ENCODE results near the gene KRTAP5-1. TPM values are rescaled to one million over a fixed set of nuclear protein-coding genes. Genes with fewer than 3 reads are reported as not detected.
"Not testable (repeated sequence)": the region's sequence is repeated elsewhere in the genome, so short reads cannot be mapped to it uniquely, and the experiment has no call there.

The KRTAP5-1 gene
- not detected for total RNA-seq

DNA sequence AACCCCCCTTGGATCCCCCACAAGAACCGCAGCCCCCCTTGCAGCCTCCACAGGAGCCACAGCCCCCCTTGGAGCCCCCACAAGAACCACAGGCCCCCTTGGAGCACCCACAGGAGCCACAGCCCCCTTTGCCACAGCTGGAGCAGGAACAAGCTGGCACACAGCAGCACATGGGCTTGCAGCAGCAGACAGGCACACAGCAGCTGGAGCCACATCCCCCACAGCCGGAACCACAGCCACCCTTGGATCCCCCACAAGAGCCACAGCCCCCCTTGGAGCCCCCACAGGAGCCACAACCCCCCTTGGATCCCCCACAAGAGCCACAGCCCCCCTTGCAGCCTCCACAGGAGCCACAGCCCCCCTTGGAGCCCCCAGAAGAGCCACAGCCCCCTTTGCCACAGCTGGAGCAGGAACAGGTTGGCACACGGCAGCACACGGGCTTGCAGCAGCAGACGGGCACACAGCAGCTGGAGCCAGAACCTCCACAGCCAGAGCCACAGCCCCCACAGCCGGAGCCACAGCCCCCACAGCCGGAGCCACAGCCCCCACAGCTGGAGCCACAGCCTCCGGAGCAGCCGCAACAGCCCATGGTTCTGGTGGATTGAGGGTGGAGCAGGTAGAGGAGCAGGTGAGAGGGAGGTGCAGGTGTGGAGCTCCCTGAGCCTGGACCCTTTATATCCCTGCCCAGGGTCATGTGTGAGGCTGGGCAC is at the start of gene KRTAP5-1:
TSS of gene KRTAP5-1 (minus strand) at position 623 of the 710 bp plus-strand sequence. CDS start at position 589, 34 bp downstream.
- peaks cover 22% of the 10 kb centered on the region for H3K4me1 Mint-ChIP-seq
- H3K4me3 Mint-ChIP-seq; H3K27ac Mint-ChIP-seq; H3K36me3 Mint-ChIP-seq (ENCODE audit: low read depth); DNase-seq; H3K27me3 Mint-ChIP-seq; CTCF ChIA-PET; H3K9me3 Mint-ChIP-seq: not testable (repeated sequence)
- POLR2A ChIA-PET: interaction anchor here (0.7 kb wide), 1 partner anchor 10 kb away, joined by 3 read pairs; no protein-coding TSS in a partner anchor

DNA sequence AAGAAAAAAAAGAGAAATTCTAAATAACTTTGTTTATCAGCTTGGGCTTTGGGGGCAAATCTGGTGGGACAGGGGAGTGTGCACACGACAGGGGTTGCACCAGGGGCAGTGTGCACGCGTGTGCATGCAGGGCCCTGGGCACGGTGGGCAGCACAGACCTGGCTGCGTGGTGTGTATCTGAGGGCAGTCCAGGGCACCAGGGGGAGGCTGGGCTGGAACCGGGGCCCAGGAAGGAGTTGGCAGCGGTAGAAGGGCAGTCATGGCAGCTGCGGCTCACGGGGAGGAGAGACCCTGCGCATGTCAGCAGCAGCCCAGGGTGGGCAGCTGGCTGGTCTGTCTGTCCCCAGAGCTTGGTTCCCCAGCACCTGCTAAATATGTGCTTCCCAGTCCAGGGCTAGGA is 48.8 kb upstream of the KRTAP5-1 start:
- no peaks in the 10 kb centered on the region for H3K36me3 Mint-ChIP-seq (ENCODE audit: low read depth)
- POLR2A ChIA-PET: no interaction called here
- peaks cover 1% of the 10 kb centered on the region for H3K4me1 Mint-ChIP-seq
- CTCF ChIA-PET: interaction anchor here (1.3 to 2.3 kb wide), 4 partner anchors 10 to 60 kb away, joined by 3 to 9 read pairs (median 4); no protein-coding TSS in a partner anchor
- no peak for DNase-seq
- H3K27ac Mint-ChIP-seq: no peak overlapping the region
- H3K4me3 Mint-ChIP-seq: no peak overlapping the region
- peaks cover 19% of the 10 kb centered on the region for H3K27me3 Mint-ChIP-seq
- H3K9me3 Mint-ChIP-seq: no peaks in the 10 kb centered on the region

- H3K27me3 Mint-ChIP-seq: peaks cover 23% of the 10 kb centered on the region
- H3K27ac Mint-ChIP-seq: no peak overlapping the region
- DNase-seq: no peak
- no peaks in the 10 kb centered on the region for H3K36me3 Mint-ChIP-seq (ENCODE audit: low read depth)
- H3K4me1 Mint-ChIP-seq: peaks cover 2% of the 10 kb centered on the region
- ChIA-PET CTCF (interaction anchor here (1.0 to 2.2 kb wide), 2 partner anchors 21 to 200 kb away, joined by 4 to 9 read pairs; no protein-coding TSS in a partner anchor), POLR2A (no interaction called here)
- no peaks in the 10 kb centered on the region for H3K9me3 Mint-ChIP-seq
- H3K4me3 Mint-ChIP-seq: no peak overlapping the region
These were observed 47.1 kb upstream of the KRTAP5-1 start for GRCh38 chr11:1632053-1632714.

GRCh38 chr11:1631066-1631568 is 46.0 kb upstream of the KRTAP5-1 start:
- Mint-ChIP-seq H3K9me3 (no peaks in the 10 kb centered on the region), H3K4me1 (peaks cover 2% of the 10 kb centered on the region), H3K27me3 (peaks cover 24% of the 10 kb centered on the region), H3K27ac (no peak overlapping the region), H3K4me3 (no peak overlapping the region), H3K36me3 (ENCODE audit: low read depth) (no peaks in the 10 kb centered on the region)
- POLR2A ChIA-PET: no interaction called here
- CTCF ChIA-PET: interaction anchor here (0.9 to 2.2 kb wide), 4 partner anchors 22 to 202 kb away, joined by 3 to 9 read pairs (median 4); no protein-coding TSS in a partner anchor
- no peak for DNase-seq

DNA sequence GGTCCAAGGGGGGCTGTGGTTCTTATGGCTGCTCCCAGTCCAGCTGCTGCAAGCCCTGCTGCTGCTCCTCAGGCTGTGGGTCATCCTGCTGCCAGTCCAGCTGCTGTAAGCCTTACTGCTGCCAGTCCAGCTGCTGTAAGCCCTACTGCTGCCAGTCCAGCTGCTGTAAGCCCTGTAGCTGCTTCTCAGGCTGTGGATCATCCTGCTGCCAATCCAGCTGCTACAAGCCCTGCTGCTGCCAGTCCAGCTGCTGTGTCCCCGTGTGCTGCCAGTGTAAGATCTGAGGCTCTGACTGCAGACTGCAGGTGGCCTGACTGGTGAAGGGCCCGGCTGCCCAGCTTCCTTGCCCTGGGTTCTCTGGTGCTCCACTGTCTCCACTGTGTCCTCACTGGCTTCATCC is 45.2 kb upstream of the KRTAP5-1 start:
- no peak overlapping the region for H3K4me3 Mint-ChIP-seq
- no peaks in the 10 kb centered on the region for H3K36me3 Mint-ChIP-seq (ENCODE audit: low read depth)
- no peaks in the 10 kb centered on the region for H3K9me3 Mint-ChIP-seq
- H3K27ac Mint-ChIP-seq: no peak overlapping the region
- no peak for DNase-seq
- peaks cover 2% of the 10 kb centered on the region for H3K4me1 Mint-ChIP-seq
- H3K27me3 Mint-ChIP-seq: peaks cover 26% of the 10 kb centered on the region
- POLR2A ChIA-PET: no interaction called here
- CTCF ChIA-PET: interaction anchor here (0.6 to 2.2 kb wide), 3 partner anchors 22 to 85 kb away, joined by 4 to 9 read pairs (median 5); no protein-coding TSS in a partner anchor

GRCh38 chr11:1629326-1630185 is 44.5 kb upstream of the KRTAP5-1 start, which contains the start of gene KRTAP5-5:
Gene KRTAP5-5 (plus strand): TSS chr11:1629775. CDS start chr11:1629841, 66 bp downstream.
- Mint-ChIP-seq H3K27ac (no peak within 1 kb of the TSS), H3K36me3 (ENCODE audit: low read depth) (no peaks in the 10 kb centered on the region), H3K27me3 (peaks cover 26% of the 10 kb centered on the region), H3K4me1 (peaks cover 2% of the 10 kb centered on the region), H3K9me3 (no peaks in the 10 kb centered on the region), H3K4me3 (no peak within 1 kb of the TSS)
- CTCF ChIA-PET: interaction anchor here (0.6 to 2.2 kb wide), 6 partner anchors 10 to 84 kb away, joined by 3 to 9 read pairs (median 4); no protein-coding TSS in a partner anchor
- DNase-seq: no peak
- POLR2A ChIA-PET: no interaction called here

DNA sequence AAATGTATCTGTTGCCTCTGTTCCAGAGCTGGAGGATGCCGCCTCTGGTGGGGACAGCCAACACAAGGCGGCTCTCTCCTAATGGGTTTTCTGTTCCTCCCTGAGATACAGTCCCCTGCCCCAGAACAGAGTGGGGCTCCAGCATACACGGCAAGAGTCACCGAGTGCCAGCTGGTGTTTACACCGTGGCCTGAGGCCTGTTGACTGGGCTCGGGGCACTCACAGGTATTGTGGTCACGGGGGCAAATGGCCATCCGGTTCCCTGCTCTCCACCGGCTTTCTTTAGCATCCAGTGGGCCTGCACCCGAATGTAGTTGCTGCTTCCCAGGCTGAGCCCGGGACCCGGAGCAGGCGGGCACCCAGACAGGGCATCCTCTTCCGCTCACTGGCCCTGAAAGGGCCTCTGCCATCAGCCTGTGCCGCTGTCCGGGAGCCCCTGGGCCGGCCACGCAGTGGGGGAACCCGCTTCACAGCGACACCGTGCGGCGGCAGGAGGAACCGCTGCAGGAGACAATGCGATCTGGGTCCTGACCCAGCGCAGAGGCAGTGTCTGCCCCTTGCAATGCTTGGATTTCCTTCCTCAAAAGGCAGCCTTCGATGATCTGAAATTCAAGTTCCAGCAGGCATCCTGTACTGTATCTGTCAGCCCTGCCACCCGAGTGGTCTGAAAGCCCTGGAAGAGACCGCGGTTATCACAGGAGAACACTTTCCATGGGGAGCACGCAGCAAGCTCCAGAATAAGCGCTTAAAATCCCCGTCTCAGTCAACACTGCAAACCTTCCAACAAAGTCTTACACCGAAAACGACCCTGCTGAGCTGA is 43.6 kb upstream of the KRTAP5-1 start:
- Mint-ChIP-seq H3K9me3 (no peaks in the 10 kb centered on the region), H3K27ac (no peak overlapping the region), H3K4me3 (no peak overlapping the region), H3K27me3 (peaks cover 24% of the 10 kb centered on the region), H3K36me3 (ENCODE audit: low read depth) (no peaks in the 10 kb centered on the region), H3K4me1 (peaks cover 2% of the 10 kb centered on the region)
- ChIA-PET CTCF (interaction anchor here (0.7 to 1.7 kb wide), 7 partner anchors 9 to 273 kb away, joined by 3 to 5 read pairs (median 4); no protein-coding TSS in a partner anchor), POLR2A (no interaction called here)
- DNase-seq: peak; percentile 63

- Mint-ChIP-seq H3K9me3 (no peaks in the 10 kb centered on the region), H3K4me1 (peaks cover 2% of the 10 kb centered on the region), H3K36me3 (ENCODE audit: low read depth) (no peaks in the 10 kb centered on the region), H3K27me3 (peaks cover 13% of the 10 kb centered on the region), H3K27ac (no peak overlapping the region), H3K4me3 (no peak overlapping the region)
- DNase-seq: no peak
- ChIA-PET CTCF (no interaction called here), POLR2A (no interaction called here)
These were observed 40.5 kb upstream of the KRTAP5-1 start for GRCh38 chr11:1625541-1625940.

DNA sequence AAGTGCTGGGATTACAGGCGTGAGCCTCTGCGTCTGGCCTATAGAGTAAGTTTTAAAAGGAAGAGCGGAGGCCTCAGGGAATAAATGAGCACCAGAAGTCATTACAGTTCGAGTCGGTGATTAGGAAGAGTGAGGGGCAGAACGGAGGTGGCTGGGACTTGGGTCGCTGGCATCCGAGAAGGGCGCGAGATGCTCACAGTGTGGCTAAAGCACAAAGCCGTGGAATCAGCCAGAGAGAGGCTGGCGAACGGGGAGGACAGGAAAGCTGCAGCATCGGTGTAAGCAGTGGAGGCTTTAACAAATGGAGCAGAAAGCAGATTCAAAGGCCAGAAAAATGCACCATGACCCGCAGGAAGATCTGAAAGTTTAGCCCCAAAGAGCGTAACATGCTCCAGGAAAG is 39.5 kb upstream of the KRTAP5-1 start:
- CTCF ChIA-PET: interaction anchor here (1.2 kb wide), 1 partner anchor 28 kb away, joined by 4 read pairs; no protein-coding TSS in a partner anchor
- no peak overlapping the region for H3K27ac Mint-ChIP-seq
- no peak for DNase-seq
- POLR2A ChIA-PET: no interaction called here
- H3K9me3 Mint-ChIP-seq: no peaks in the 10 kb centered on the region
- peaks cover 5% of the 10 kb centered on the region for H3K4me1 Mint-ChIP-seq
- no peaks in the 10 kb centered on the region for H3K36me3 Mint-ChIP-seq (ENCODE audit: low read depth)
- peaks cover 12% of the 10 kb centered on the region for H3K27me3 Mint-ChIP-seq
- H3K4me3 Mint-ChIP-seq: no peak overlapping the region

DNA sequence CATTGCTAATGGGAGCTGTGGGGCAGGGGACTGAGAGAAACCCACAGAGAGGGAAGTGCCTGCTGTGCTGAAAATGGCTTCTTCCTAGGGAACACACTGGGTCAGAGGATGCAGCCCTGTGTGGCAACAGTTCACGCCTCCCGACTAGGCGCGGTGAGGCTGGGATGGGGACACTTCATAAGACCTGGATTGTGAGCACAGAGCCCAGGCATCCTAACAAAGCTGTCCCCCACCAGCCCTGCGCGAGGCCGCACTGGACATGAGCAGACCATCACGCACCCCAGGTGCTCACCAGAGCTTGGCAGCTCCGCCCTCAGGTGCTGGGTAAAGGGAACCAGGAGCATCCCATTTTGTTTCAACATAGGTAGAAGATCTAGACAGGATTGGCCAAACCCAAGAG is 38.6 kb upstream of the KRTAP5-1 start:
- no peak for DNase-seq
- ChIA-PET POLR2A (no interaction called here), CTCF (interaction anchor here (0.6 to 1.2 kb wide), 4 partner anchors 11 to 509 kb away, joined by 3 to 4 read pairs (median 3); no protein-coding TSS in a partner anchor)
- H3K4me1 Mint-ChIP-seq: peaks cover 7% of the 10 kb centered on the region
- no peak overlapping the region for H3K27ac Mint-ChIP-seq
- peaks cover 12% of the 10 kb centered on the region for H3K27me3 Mint-ChIP-seq
- no peak overlapping the region for H3K4me3 Mint-ChIP-seq
- H3K9me3 Mint-ChIP-seq: no peaks in the 10 kb centered on the region
- H3K36me3 Mint-ChIP-seq (ENCODE audit: low read depth): no peaks in the 10 kb centered on the region

DNA sequence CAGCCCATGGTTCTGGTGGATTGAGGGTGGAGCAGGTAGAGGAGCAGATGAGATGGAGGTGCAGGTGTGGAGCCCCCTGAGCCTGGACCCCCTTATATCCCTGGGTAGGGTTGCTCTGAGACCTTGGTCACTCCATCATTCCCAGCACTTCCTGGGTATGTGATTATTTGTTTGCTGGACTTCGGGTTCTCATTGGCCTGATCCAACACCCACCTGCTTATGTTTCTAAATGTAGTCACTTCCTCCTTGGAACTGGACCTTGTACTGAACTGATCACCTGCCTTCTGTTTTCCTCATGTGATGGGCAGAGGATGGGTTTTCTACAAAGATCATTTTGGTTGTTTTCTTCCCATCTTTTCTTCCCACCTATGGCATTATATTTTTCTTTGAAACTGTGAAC is 37.0 kb upstream of the KRTAP5-1 start, which contains the start of gene KRTAP5-4:
TSS of gene KRTAP5-4 (minus strand) at position 53 of the 400 bp plus-strand sequence. CDS start at position 8, 45 bp downstream.
- DNase-seq: no peak
- ChIA-PET CTCF (no interaction called here), POLR2A (no interaction called here)
- Mint-ChIP-seq H3K27ac (no peak within 1 kb of the TSS), H3K4me3 (no peak within 1 kb of the TSS), H3K27me3 (peaks cover 10% of the 10 kb centered on the region), H3K4me1 (peaks cover 7% of the 10 kb centered on the region), H3K9me3 (no peaks in the 10 kb centered on the region), H3K36me3 (ENCODE audit: low read depth) (no peaks in the 10 kb centered on the region)

DNA sequence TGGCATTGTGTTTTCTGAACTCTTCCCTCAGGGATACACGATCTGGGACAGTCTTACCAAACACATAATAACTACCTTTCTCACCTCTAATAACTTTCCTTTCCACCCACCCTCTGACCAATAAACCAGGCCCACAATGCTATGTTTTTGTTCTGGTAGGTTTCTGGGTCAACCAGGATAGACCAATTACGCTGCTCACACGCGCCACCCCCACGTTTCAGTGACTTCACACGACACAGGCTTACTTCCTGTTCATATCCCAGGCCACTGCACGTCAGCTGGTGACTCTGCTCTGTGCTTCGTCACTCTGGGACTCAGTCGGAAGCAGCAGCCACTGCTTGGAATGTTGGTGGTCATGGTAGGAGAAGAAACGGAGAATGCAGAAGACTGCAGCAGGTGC is 34.4 kb upstream of the KRTAP5-1 start:
- no peaks in the 10 kb centered on the region for H3K9me3 Mint-ChIP-seq
- POLR2A ChIA-PET: no interaction called here
- peaks cover 7% of the 10 kb centered on the region for H3K4me1 Mint-ChIP-seq
- no peak overlapping the region for H3K27ac Mint-ChIP-seq
- CTCF ChIA-PET: interaction anchor here (1.2 to 1.5 kb wide), 2 partner anchors 25 to 34 kb away, joined by 3 to 6 read pairs; no protein-coding TSS in a partner anchor
- H3K27me3 Mint-ChIP-seq: peaks cover 17% of the 10 kb centered on the region
- no peak overlapping the region for H3K4me3 Mint-ChIP-seq
- no peaks in the 10 kb centered on the region for H3K36me3 Mint-ChIP-seq (ENCODE audit: low read depth)
- peak; percentile 29 for DNase-seq

Data from activated CD4-positive, alpha-beta memory T cell treated with anti-CD3 and anti-CD28 coated beads, Interleukin-2, amount 10 ng/mL, durations not matched to agents 7 days and 5 days (primary cell).